Fibroblast of lung (primary cell): ENCODE data around the gene METTL23. TPM values are rescaled to one million over a fixed set of nuclear protein-coding genes. Genes with fewer than 3 reads are reported as not detected.

ENCODE experiments used
- DNase-seq, 2 donors: peaks; one replicate each; pipeline versions ENCODE4 v3.0.0 to v3.0.0-alpha.2; 2010; ENCODE audit warnings: low read depth in 2 of 2
- H2AFZ ChIP-seq: 2 replicates; pipeline ENCODE4 v1.5.1; 2012; ENCODE audit warnings: low read length, control low read depth, inconsistent platforms
- H3K27ac ChIP-seq: 2 replicates; pipeline ENCODE4 v1.5.1; 2011; ENCODE audit warnings: low read length, control low read depth; ENCODE audit not compliant: insufficient read depth
- H3K27me3 ChIP-seq: 2 replicates; pipeline ENCODE4 v1.5.1; 2011; ENCODE audit warnings: mild to moderate bottlenecking, low read length; ENCODE audit not compliant: control insufficient read depth, insufficient read depth
- H3K36me3 ChIP-seq: 2 replicates; pipeline ENCODE4 v1.5.1; 2011; ENCODE audit warnings: low read length; ENCODE audit not compliant: control insufficient read depth, insufficient read depth
- H3K4me1 ChIP-seq: 2 replicates; pipeline ENCODE4 v1.5.1; 2011; ENCODE audit warnings: low read length; ENCODE audit not compliant: control insufficient read depth, insufficient read depth; ENCODE audit errors: extremely low read depth
- H3K4me2 ChIP-seq: 2 replicates; pipeline ENCODE4 v1.5.1; 2011; ENCODE audit warnings: low read length, control low read depth; ENCODE audit not compliant: insufficient read depth; ENCODE audit errors: extremely low read depth
- H3K4me3 ChIP-seq, 4 experiments: fragments of 200-600 bp in 1 of 4; sonication (generic) in 1 of 4; replicated peaks in 1 of 4; 2 replicates each; pipeline ENCODE4 v1.5.1; 2011 to 2016; ENCODE audit warnings: low read length in 4 of 4, low read depth in 3 of 4, mild to moderate bottlenecking in 3 of 4, control low read depth in 2 of 4, inconsistent platforms in 1 of 4, mixed read lengths in 1 of 4; ENCODE audit not compliant: insufficient read depth in 1 of 4; ENCODE audit errors: control extremely low read depth in 1 of 4
- H3K79me2 ChIP-seq: 2 replicates; pipeline ENCODE4 v1.5.1; 2012; ENCODE audit warnings: mild to moderate bottlenecking, low read length, inconsistent platforms; ENCODE audit not compliant: control insufficient read depth, insufficient read depth
- H3K9ac ChIP-seq: 2 replicates; pipeline ENCODE4 v1.5.1; 2011; ENCODE audit warnings: mild to moderate bottlenecking, low read length, control low read depth; ENCODE audit not compliant: insufficient read depth
- H3K9me3 ChIP-seq: 2 replicates; pipeline ENCODE4 v1.5.1; 2012; ENCODE audit warnings: low read depth, low read length; ENCODE audit not compliant: control insufficient read depth, insufficient read depth
- H4K20me1 ChIP-seq: 2 replicates; pipeline ENCODE4 v1.5.1; 2011; ENCODE audit warnings: low read length; ENCODE audit not compliant: control insufficient read depth, insufficient read depth; ENCODE audit errors: extremely low read depth
- EZH2 ChIP-seq: IDR thresholded peaks from 2 replicates; pipeline ENCODE4 v1.5.1; 2012; ENCODE audit warnings: low read length, control low read depth, mild to moderate bottlenecking; ENCODE audit errors: missing control alignments
- polyA plus RNA-seq, 2 donors: library from polyadenylated mRNA; depleted of rRNA in 1 of 2; stranded (reverse) in 1 of 2; unstranded in 1 of 2; fragments of >200 nt; gene quantifications; 2 replicates each; pipeline ENCODE4 v1.2.1, GENCODE V29; 2011 to 2012; ENCODE audit warnings: missing spikeins in 1 of 2
- total RNA-seq: library from RNA; depleted of rRNA; stranded (reverse); fragments of >200 nt; gene quantifications from 2 replicates; pipeline ENCODE4 v1.2.1, GENCODE V29; 2014
- TF ChIP-seq, protein P1 (sequence below), 2 donors: IDR thresholded peaks in 1 of 2; conservative IDR thresholded peaks in 1 of 2; 1 replicate in 1 of 2; 2 replicates in 1 of 2; pipeline ENCODE4 v1.5.1; 2011 to 2012; ENCODE audit warnings: low read length in 2 of 2, control low read depth in 1 of 2, inconsistent platforms in 1 of 2, low read depth in 1 of 2, mild to moderate bottlenecking in 1 of 2

The METTL23 gene
- total and polyA plus RNA-seq, 2 donors (not counting 1 experiment from before 2014, with no cell fraction given): 26.4 to 35.1 TPM

DNA sequence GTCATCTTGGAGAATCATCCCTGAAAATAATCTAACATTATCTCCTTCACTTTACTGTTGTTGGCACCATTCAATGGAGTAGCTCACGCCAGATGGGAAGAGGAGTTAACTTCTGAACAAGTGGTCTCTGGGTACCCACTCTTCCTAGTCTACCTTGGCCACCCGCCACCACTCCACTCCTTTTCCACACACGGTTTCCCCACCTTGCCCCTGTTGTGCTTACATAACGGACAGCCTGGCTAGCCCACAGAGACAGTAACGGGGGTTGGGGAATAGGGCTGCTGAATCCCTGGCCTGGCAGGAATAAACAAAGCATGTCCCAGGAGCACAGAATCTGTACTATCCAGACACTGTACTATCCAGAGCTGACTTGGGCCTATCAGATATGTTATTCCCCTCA is 12.3 kb upstream of the METTL23 start:
- H3K36me3 ChIP-seq: peaks cover 12% of the 10 kb centered on the region

DNA sequence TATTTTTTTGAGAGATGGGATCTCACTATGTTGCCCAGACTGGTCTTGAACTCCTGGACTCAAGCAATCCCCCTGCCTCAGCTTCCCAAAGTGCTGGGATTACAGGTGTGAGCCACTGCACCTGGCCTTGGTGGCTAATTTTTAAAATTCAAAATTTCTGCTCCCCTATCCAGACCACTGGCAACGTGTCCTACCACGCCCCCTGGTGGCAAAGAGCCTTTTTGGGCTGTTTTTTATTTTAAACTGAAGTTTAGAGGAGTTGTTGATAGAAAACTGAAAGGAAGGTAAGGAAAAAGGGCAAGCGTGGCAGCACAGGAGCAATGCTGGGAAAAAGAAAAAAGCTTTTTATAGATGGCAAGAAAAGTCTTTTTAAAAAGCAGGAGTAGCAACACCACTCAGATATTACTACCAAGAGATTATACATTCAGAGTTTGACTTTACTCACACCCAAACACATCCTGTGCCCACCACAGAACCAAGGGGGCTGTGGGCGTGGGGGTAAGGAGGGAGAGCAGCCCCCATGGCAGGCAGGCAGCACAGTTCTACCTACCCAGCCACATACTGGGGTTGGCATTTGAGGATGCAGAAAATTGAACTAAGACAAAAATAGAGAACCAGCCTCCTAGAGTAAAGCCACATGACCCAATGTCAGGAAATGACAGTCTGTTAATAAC is 11.7 kb upstream of the METTL23 start:
- no peak overlapping the region for H3K9ac ChIP-seq

More for the DNA sequence above, 12.3 kb upstream of the METTL23 start:
- Histone ChIP-seq H4K20me1 (no peaks in the 10 kb centered on the region), H3K9me3 (no peaks in the 10 kb centered on the region), H3K4me1 (peaks cover 24% of the 10 kb centered on the region), H3K27ac (no peak overlapping the region), H3K79me2 (peaks cover 15% of the 10 kb centered on the region), H2AFZ (no peak overlapping the region), H3K4me3 (no peak overlapping the region), H3K27me3 (no peaks in the 10 kb centered on the region), H3K9ac (no peak overlapping the region), H3K4me2 (no peak overlapping the region)
- DNase-seq: no peak
- TF ChIP-seq, protein P1, sequence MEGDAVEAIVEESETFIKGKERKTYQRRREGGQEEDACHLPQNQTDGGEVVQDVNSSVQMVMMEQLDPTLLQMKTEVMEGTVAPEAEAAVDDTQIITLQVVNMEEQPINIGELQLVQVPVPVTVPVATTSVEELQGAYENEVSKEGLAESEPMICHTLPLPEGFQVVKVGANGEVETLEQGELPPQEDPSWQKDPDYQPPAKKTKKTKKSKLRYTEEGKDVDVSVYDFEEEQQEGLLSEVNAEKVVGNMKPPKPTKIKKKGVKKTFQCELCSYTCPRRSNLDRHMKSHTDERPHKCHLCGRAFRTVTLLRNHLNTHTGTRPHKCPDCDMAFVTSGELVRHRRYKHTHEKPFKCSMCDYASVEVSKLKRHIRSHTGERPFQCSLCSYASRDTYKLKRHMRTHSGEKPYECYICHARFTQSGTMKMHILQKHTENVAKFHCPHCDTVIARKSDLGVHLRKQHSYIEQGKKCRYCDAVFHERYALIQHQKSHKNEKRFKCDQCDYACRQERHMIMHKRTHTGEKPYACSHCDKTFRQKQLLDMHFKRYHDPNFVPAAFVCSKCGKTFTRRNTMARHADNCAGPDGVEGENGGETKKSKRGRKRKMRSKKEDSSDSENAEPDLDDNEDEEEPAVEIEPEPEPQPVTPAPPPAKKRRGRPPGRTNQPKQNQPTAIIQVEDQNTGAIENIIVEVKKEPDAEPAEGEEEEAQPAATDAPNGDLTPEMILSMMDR (conservative IDR thresholded peaks at IDR 0.05 in 1 of 2, IDR thresholded peaks at IDR 0.05 in 1 of 2; ENCODE audit: low read depth in 1 of 2, low read length in 2 of 2): no peak
- no peak for TF ChIP-seq EZH2

DNA sequence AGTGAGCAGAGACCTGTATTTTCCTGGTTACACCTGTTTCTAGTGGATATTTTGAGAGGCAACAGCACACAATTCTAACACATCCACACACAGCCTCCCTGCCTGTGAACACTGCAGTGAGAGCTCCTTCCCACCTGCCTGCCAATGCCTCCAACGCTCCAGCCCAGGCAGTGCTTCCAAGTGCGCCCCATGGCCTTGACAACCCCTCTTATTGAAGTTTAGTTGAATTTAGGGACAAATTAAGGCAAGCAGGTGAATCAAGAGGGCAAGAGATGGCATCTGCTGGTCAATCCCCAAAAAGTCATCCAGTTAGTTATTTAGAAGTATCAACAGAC is 11.2 kb upstream of the METTL23 start:
- no peak overlapping the region for H3K4me2 ChIP-seq
- no peak overlapping the region for H3K9ac ChIP-seq
- no peaks in the 10 kb centered on the region for H3K9me3 ChIP-seq
- peaks cover 22% of the 10 kb centered on the region for H3K4me1 ChIP-seq
- no peak overlapping the region for H2AFZ ChIP-seq
- peaks cover 5% of the 10 kb centered on the region for H3K79me2 ChIP-seq
- DNase-seq: no peak
- H3K27me3 ChIP-seq: no peaks in the 10 kb centered on the region
- peak overlapping the region; percentile 95 for H3K27ac ChIP-seq
- H4K20me1 ChIP-seq: no peaks in the 10 kb centered on the region
- H3K4me3 ChIP-seq: no peak overlapping the region
- no peak for TF ChIP-seq EZH2
- TF ChIP-seq, protein P1 (conservative IDR thresholded peaks at IDR 0.05 in 1 of 2, IDR thresholded peaks at IDR 0.05 in 1 of 2; ENCODE audit: low read depth in 1 of 2, low read length in 2 of 2): no peak
- H3K36me3 ChIP-seq: peaks cover 16% of the 10 kb centered on the region

More for the DNA sequence above, 11.7 kb upstream of the METTL23 start:
- no peak overlapping the region for H2AFZ ChIP-seq
- no peak for TF ChIP-seq EZH2
- TF ChIP-seq, protein P1 (conservative IDR thresholded peaks at IDR 0.05 in 1 of 2, IDR thresholded peaks at IDR 0.05 in 1 of 2; ENCODE audit: low read depth in 1 of 2, low read length in 2 of 2): peak; percentile 76 to 83
- no peaks in the 10 kb centered on the region for H3K27me3 ChIP-seq
- peaks cover 12% of the 10 kb centered on the region for H3K36me3 ChIP-seq
- peaks cover 22% of the 10 kb centered on the region for H3K4me1 ChIP-seq
- H3K4me3 ChIP-seq: no peak overlapping the region
- H3K9me3 ChIP-seq: no peaks in the 10 kb centered on the region
- DNase-seq: peak in 1 of 2 donors; percentile 63
- peak overlapping the region; percentile 95 for H3K27ac ChIP-seq
- H3K79me2 ChIP-seq: peaks cover 9% of the 10 kb centered on the region
- H4K20me1 ChIP-seq: no peaks in the 10 kb centered on the region
- no peak overlapping the region for H3K4me2 ChIP-seq
